Right renal pelvis (tissue), 4 donors: ENCODE data around the gene COBL. TPM values are rescaled to one million over a fixed set of nuclear protein-coding genes. Genes with fewer than 3 reads are reported as not detected.

Experiments
- DNase-seq, 4 donors: peaks; one replicate each; pipeline ENCODE4 v3.0.0-alpha.2; 2013; ENCODE audit warnings: low read depth in 4 of 4, low spot score in 3 of 4, missing footprints in 1 of 4
- polyA plus RNA-seq, 4 donors: library from polyadenylated mRNA; unstranded; fragments of 120-200 nt; gene quantifications; one replicate each; pipeline ENCODE4 v1.2.1, GENCODE V29; 2013; ENCODE audit not compliant: insufficient read length in 4 of 4

The COBL gene
- polyA plus RNA-seq, 4 donors, result 16.3 to 20.7 (median 17.1) TPM

GRCh38 chr7:50985096-50985495 is 331.5 kb downstream of the COBL start:
- DNase-seq, result no peak

GRCh38 chr7:50983850-50984249 is 332.8 kb downstream of the COBL start:
- no peak for DNase-seq

- no peak for DNase-seq
These were observed 334.0 kb downstream of the COBL start for GRCh38 chr7:50982626-50983025.

GRCh38 chr7:50981743-50982142 is 334.9 kb downstream of the COBL start:
- no peak for DNase-seq

- no peak for DNase-seq
These were observed 336.2 kb downstream of the COBL start for GRCh38 chr7:50980411-50980810.

GRCh38 chr7:50978633-50979215 is 337.9 kb downstream of the COBL start:
- DNase-seq, result no peak

GRCh38 chr7:50977421-50977820 is 339.2 kb downstream of the COBL start:
- no peak for DNase-seq

GRCh38 chr7:50976064-50976463 is 340.5 kb downstream of the COBL start:
- no peak for DNase-seq

GRCh38 chr7:50974240-50974639 is 342.4 kb downstream of the COBL start:
- DNase-seq, result no peak

GRCh38 chr7:50973814-50974213 is 342.8 kb downstream of the COBL start:
- no peak for DNase-seq

GRCh38 chr7:50970092-50970491 is 346.5 kb downstream of the COBL start:
- DNase-seq, result no peak
